Nephron (organoid): ENCODE measurements around the gene MAP4.

Experiments
- H3K27ac Mint-ChIP-seq, 3 experiments: 2 replicates each; pipeline ENCODE4 v1.8.0; 2020; ENCODE audit warnings: mixed read lengths in 3 of 3, mild to moderate bottlenecking in 2 of 3, moderate library complexity in 1 of 3
- H3K27me3 Mint-ChIP-seq: 2 replicates; pipeline ENCODE4 v1.8.0; 2021; ENCODE audit warnings: low read depth, mild to moderate bottlenecking, moderate library complexity, mixed read lengths
- H3K36me3 Mint-ChIP-seq: 2 replicates; pipeline ENCODE4 v1.8.0; 2020; ENCODE audit warnings: low read depth, mixed read lengths
- H3K4me1 Mint-ChIP-seq: 2 replicates; pipeline ENCODE4 v1.8.0; 2020; ENCODE audit warnings: mixed read lengths
- H3K4me3 Mint-ChIP-seq, 3 experiments: 2 replicates each; pipeline ENCODE4 v1.8.0; 2020; ENCODE audit warnings: mild to moderate bottlenecking in 3 of 3, mixed read lengths in 3 of 3, moderate library complexity in 2 of 3
- H3K9me3 Mint-ChIP-seq: 2 replicates; pipeline ENCODE4 v1.8.0; 2020; ENCODE audit warnings: mixed read lengths
- CTCF ChIP-seq, 3 experiments: fragments of 200-600 bp; sonication (generic); IDR thresholded peaks; one replicate each; pipeline ENCODE4 v1.5.0; 2021; ENCODE audit warnings: antibody characterized with exemption in 3 of 3; ENCODE audit not compliant: unreplicated experiment in 3 of 3

MAP4 gene

DNA sequence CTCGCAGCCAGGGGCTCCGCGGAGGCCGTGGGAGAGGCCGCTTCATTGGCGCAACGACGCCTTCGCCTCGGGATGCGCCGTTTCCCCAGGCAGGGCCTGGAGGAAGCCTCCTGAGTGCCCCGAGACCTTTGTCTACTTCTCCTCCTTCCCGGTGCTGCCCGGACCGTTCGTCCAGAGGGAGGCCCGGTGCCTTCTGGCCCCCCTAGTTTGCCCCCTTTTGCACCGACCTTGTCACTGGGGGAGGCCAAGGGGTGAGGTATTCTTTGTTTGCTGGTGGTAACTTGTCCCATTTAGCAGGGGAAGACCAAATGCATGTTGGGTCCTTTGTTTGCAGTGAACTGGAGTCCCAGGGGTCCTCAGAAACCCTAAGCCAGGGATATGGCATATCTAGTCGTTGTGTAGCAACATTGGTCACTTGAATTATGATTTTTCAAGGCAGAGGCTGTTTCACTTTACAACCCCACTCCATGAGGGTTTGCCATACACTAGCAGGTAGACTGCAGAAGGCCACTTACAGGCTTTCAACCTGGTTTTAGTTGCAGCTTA, 212.7 kb downstream of the MAP4 start:
- Mint-ChIP-seq H3K9me3 (no peaks in the 10 kb centered on the region), H3K36me3 (peaks cover 12% of the 10 kb centered on the region)
- TF ChIP-seq CTCF (IDR thresholded peaks at IDR 0.05; ENCODE audit: unreplicated experiment in 3 of 3): no peak

GRCh38 chr3:47802734-47803479, 213.3 kb downstream of the MAP4 start, which contains the start of gene DHX30:
Gene DHX30, plus strand, starts transcription at chr3:47803138. Its CDS starts 7,546 bp downstream, at chr3:47810684.
- peaks cover 9% of the 10 kb centered on the region for H3K36me3 Mint-ChIP-seq
- peaks cover 22% of the 10 kb centered on the region for H3K4me1 Mint-ChIP-seq
- no peak for TF ChIP-seq CTCF (IDR thresholded peaks at IDR 0.05; ENCODE audit: unreplicated experiment in 3 of 3)
- H3K27ac Mint-ChIP-seq: peak within 1 kb of the TSS; percentile 98 to 100 (median 100)
- H3K9me3 Mint-ChIP-seq: no peaks in the 10 kb centered on the region
- peak within 1 kb of the TSS; percentile 99 for H3K4me3 Mint-ChIP-seq
- peaks cover 3% of the 10 kb centered on the region for H3K27me3 Mint-ChIP-seq

More for the DNA sequence above, 212.7 kb downstream of the MAP4 start:
- peaks cover 22% of the 10 kb centered on the region for H3K4me1 Mint-ChIP-seq
- H3K27me3 Mint-ChIP-seq: peaks cover 3% of the 10 kb centered on the region
- H3K4me3 Mint-ChIP-seq: peak overlapping the region; percentile 99
- H3K27ac Mint-ChIP-seq: peak overlapping the region; percentile 98 to 100 (median 100)
